ENCODE measurements around the gene AR.

GRCh38 chrX:67585401-67585800 lies 41.6 kb downstream of the AR start:
- TF ChIP-seq CTCF (IDR thresholded peaks at IDR 0.05; ENCODE audit: insufficient read depth, low read length, poor library complexity, severe bottlenecking) (no peak), EZH2phosphoT487 (conservative IDR thresholded peaks at IDR 0.05; ENCODE audit: low read length) (no peak)

Measured in SU-DHL-6 (cell line).